ENCODE data around the gene ZNF200. TPM values are rescaled to one million over a fixed set of nuclear protein-coding genes. Genes with fewer than 3 reads are reported as not detected.

Gene ZNF200
- total RNA-seq (ENCODE audit: low replicate concordance), result 10.5 and 12.4 TPM in 2 replicates
- long read RNA-seq, full-length matches to known transcripts, result 36 of 44 reads
- long read RNA-seq, partial matches to known transcripts, result 1 of 44 reads
- long read RNA-seq, other reads (novel, unspliced or antisense), result 7 of 44 reads

- H3K27me3 Mint-ChIP-seq, result peaks cover 1% of the 10 kb centered on the region
- DNase-seq (ENCODE audit: extremely low spot score, unreplicated experiment), result peak; percentile 94
- peaks cover 9% of the 10 kb centered on the region for H3K9me3 Mint-ChIP-seq
- H3K4me3 Mint-ChIP-seq, result peak within 1 kb of the TSS; percentile 98
- H3K27ac Mint-ChIP-seq, result peak within 1 kb of the TSS; percentile 94
- H3K4me1 Mint-ChIP-seq (ENCODE audit: unreplicated experiment), result no peaks in the 10 kb centered on the region
- peaks cover 31% of the 10 kb centered on the region for H3K36me3 Mint-ChIP-seq
- TF ChIP-seq CTCF (conservative IDR thresholded peaks at IDR 0.05), result no peak
These were observed at the start of gene ZNF200 for GRCh38 chr16:3234857-3235561. TSS of gene ZNF200 (minus strand) at chr16:3235158. CDS start at chr16:3233755, 1,403 bp downstream.

GRCh38 chr16:3283543-3284447 is 48.8 kb upstream of the ZNF200 start:
- Mint-ChIP-seq H3K27me3 (no peaks in the 10 kb centered on the region), H3K4me1 (ENCODE audit: unreplicated experiment) (peaks cover 14% of the 10 kb centered on the region), H3K4me3 (peak overlapping the region; percentile 97)

GRCh38 chr16:3282730-3283542 is 48.0 kb upstream of the ZNF200 start, which contains the start of gene ZNF263:
TSS of gene ZNF263 (plus strand) at chr16:3283491. CDS start at chr16:3283819, 328 bp downstream.
- peaks cover 14% of the 10 kb centered on the region for H3K4me1 Mint-ChIP-seq (ENCODE audit: unreplicated experiment)
- DNase-seq (ENCODE audit: extremely low spot score, unreplicated experiment), result peak; percentile 94
- peak within 1 kb of the TSS; percentile 99 for H3K27ac Mint-ChIP-seq
- peaks cover 37% of the 10 kb centered on the region for H3K36me3 Mint-ChIP-seq
- peaks cover 4% of the 10 kb centered on the region for H3K27me3 Mint-ChIP-seq
- no peak for TF ChIP-seq CTCF (conservative IDR thresholded peaks at IDR 0.05)
- H3K9me3 Mint-ChIP-seq, result no peaks in the 10 kb centered on the region
- H3K4me3 Mint-ChIP-seq, result peak within 1 kb of the TSS; percentile 97

More at GRCh38 chr16:3283543-3284447, 48.8 kb upstream of the ZNF200 start:
- H3K36me3 Mint-ChIP-seq, result peaks cover 42% of the 10 kb centered on the region
- H3K9me3 Mint-ChIP-seq, result no peaks in the 10 kb centered on the region
- DNase-seq (ENCODE audit: extremely low spot score, unreplicated experiment), result no peak
- peak overlapping the region; percentile 99 for H3K27ac Mint-ChIP-seq
- no peak for TF ChIP-seq CTCF (conservative IDR thresholded peaks at IDR 0.05)

- H3K27ac Mint-ChIP-seq, result peak overlapping the region; percentile 99
- H3K4me1 Mint-ChIP-seq (ENCODE audit: unreplicated experiment), result peaks cover 14% of the 10 kb centered on the region
- H3K4me3 Mint-ChIP-seq, result peak overlapping the region; percentile 97
- H3K9me3 Mint-ChIP-seq, result no peaks in the 10 kb centered on the region
- no peak for DNase-seq (ENCODE audit: extremely low spot score, unreplicated experiment)
- H3K27me3 Mint-ChIP-seq, result peaks cover 10% of the 10 kb centered on the region
- TF ChIP-seq CTCF (conservative IDR thresholded peaks at IDR 0.05), result peak; percentile 17
- peaks cover 30% of the 10 kb centered on the region for H3K36me3 Mint-ChIP-seq
These were observed 47.3 kb upstream of the ZNF200 start for GRCh38 chr16:3282103-3282729.
